ENCODE measurements around the gene KLK6. TPM values are rescaled to one million over a fixed set of nuclear protein-coding genes. Genes with fewer than 3 reads are reported as not detected.
"Not testable (repeated sequence)": the region's sequence is repeated elsewhere in the genome, so short reads cannot be mapped to it uniquely, and the experiment has no call there.

KLK6 gene
- total RNA-seq, 2 experiments from 2014 or later: not detected

- DNase-seq (no peak), ATAC-seq (ENCODE audit: poor library complexity) (no peak)
- Histone ChIP-seq H3K4me3 (ENCODE audit: low read length) (no peak overlapping the region), H3K9me3 (ENCODE audit: control insufficient read depth in 1 of 2, insufficient read depth in 1 of 2, low read length in 2 of 2) (peaks cover 0 to 11% of the 10 kb centered on the region in 2 experiments), H3K36me3 (ENCODE audit: insufficient read depth, low read length) (no peaks in the 10 kb centered on the region), H3K27me3 (ENCODE audit: control insufficient read depth in 1 of 2, insufficient read depth in 2 of 2, low read length in 2 of 2) (peaks cover 5 to 7% of the 10 kb centered on the region in 2 experiments), H3K4me1 (ENCODE audit: insufficient read depth, low read length) (no peaks in the 10 kb centered on the region), H3K27ac (ENCODE audit: low read depth in 1 of 2, low read length in 2 of 2) (no peak overlapping the region)
- Mint-ChIP-seq H3K9me3 (no peaks in the 10 kb centered on the region), H3K4me3 (no peak overlapping the region), H3K27me3 (peaks cover 72% of the 10 kb centered on the region), H3K36me3 (ENCODE audit: low read depth) (no peaks in the 10 kb centered on the region), H3K4me1 (ENCODE audit: low read depth) (no peaks in the 10 kb centered on the region), H3K27ac (no peak overlapping the region)
- intact Hi-C loops (cut with DNase I, micrococcal nuclease): no loop called here
- POLR2A ChIA-PET: no interaction called here
- TF ChIP-seq CTCF (IDR thresholded peaks at IDR 0.05): no peak
- CTCF ChIA-PET: no interaction called here
Measured at GRCh38 chr19:50972795-50973376, 3.5 kb upstream of the KLK6 start.

- DNase-seq; ATAC-seq (ENCODE audit: poor library complexity); H3K27ac ChIP-seq (ENCODE audit: low read depth in 1 of 2, low read length in 2 of 2); H3K36me3 ChIP-seq (ENCODE audit: insufficient read depth, low read length); H3K4me1 ChIP-seq (ENCODE audit: insufficient read depth, low read length); H3K36me3 Mint-ChIP-seq (ENCODE audit: low read depth); POLR2A ChIA-PET; H3K9me3 Mint-ChIP-seq; H3K27ac Mint-ChIP-seq; H3K4me3 Mint-ChIP-seq; H3K4me1 Mint-ChIP-seq (ENCODE audit: low read depth); CTCF ChIA-PET; H3K4me3 ChIP-seq (ENCODE audit: low read length); H3K27me3 ChIP-seq (ENCODE audit: control insufficient read depth in 1 of 2, insufficient read depth in 2 of 2, low read length in 2 of 2); intact Hi-C loops (cut with DNase I, micrococcal nuclease): not testable (repeated sequence)
- H3K9me3 ChIP-seq (ENCODE audit: control insufficient read depth in 1 of 2, insufficient read depth in 1 of 2, low read length in 2 of 2): peaks cover 0 to 11% of the 10 kb centered on the region in 2 experiments
- H3K27me3 Mint-ChIP-seq: peaks cover 74% of the 10 kb centered on the region
Measured at GRCh38 chr19:50969810-50970209, 419 bp upstream of the KLK6 start.

GRCh38 chr19:50968716-50969412, 527 bp downstream of the KLK6 start:
- H3K36me3 ChIP-seq (ENCODE audit: insufficient read depth, low read length): no peaks in the 10 kb centered on the region
- H3K9me3 ChIP-seq (ENCODE audit: control insufficient read depth in 1 of 2, insufficient read depth in 1 of 2, low read length in 2 of 2): peaks cover 0 to 11% of the 10 kb centered on the region in 2 experiments
- no peak overlapping the region for H3K4me3 ChIP-seq (ENCODE audit: low read length)
- Mint-ChIP-seq H3K36me3 (ENCODE audit: low read depth) (no peaks in the 10 kb centered on the region), H3K27me3 (peaks cover 73% of the 10 kb centered on the region), H3K9me3 (peaks cover 2% of the 10 kb centered on the region), H3K4me1 (ENCODE audit: low read depth) (no peaks in the 10 kb centered on the region), H3K27ac (no peak overlapping the region), H3K4me3 (no peak overlapping the region)
- ChIA-PET POLR2A (no interaction called here), CTCF (no interaction called here)
- ATAC-seq (ENCODE audit: poor library complexity) (no peak), DNase-seq (no peak)
- intact Hi-C loops (cut with DNase I, micrococcal nuclease): no loop called here
- H3K27ac ChIP-seq (ENCODE audit: low read depth in 1 of 2, low read length in 2 of 2): no peak overlapping the region
- TF ChIP-seq CTCF (IDR thresholded peaks at IDR 0.05): no peak
- H3K27me3 ChIP-seq (ENCODE audit: control insufficient read depth in 1 of 2, insufficient read depth in 2 of 2, low read length in 2 of 2): peaks cover 4 to 12% of the 10 kb centered on the region in 2 experiments
- no peaks in the 10 kb centered on the region for H3K4me1 ChIP-seq (ENCODE audit: insufficient read depth, low read length)

All from CD4-positive, alpha-beta T cell (primary cell).